Activated T-cell treated with anti-CD3 and anti-CD28 coated beads, Interleukin-2, amount 50 U/mL, for 72 hours (primary cell): ENCODE results near the gene ZC3H7A. TPM values are rescaled to one million over a fixed set of nuclear protein-coding genes. Genes with fewer than 3 reads are reported as not detected.
A peak's percentile ranks its signal among the peaks of the same experiment; 100 is the strongest.

Experiments
- ATAC-seq, 2 donors: fragments of 150-1000 bp; cut with Tn5 transposase; replicated peaks in 1 of 2; 2 replicates each; pipeline ENCODE4 v1.10.0; 2021; ENCODE audit warnings: moderate library complexity in 2 of 2, mild to moderate bottlenecking in 1 of 2
- DNase-seq, 2 donors: peaks; one replicate each; pipeline ENCODE4 v3.0.0; 2021 to 2022; ENCODE audit warnings: mixed read lengths in 1 of 2
- H3K27ac Mint-ChIP-seq: one replicate; pipeline ENCODE4 v1.8.0; 2022; ENCODE audit warnings: mild to moderate bottlenecking, moderate library complexity, mixed read lengths
- H3K27me3 Mint-ChIP-seq: one replicate; pipeline ENCODE4 v1.8.0; 2022; ENCODE audit warnings: low read depth, mixed read lengths
- H3K36me3 Mint-ChIP-seq, 2 donors: one replicate each; pipeline ENCODE4 v1.8.0; 2022; ENCODE audit warnings: mixed read lengths in 2 of 2, mild to moderate bottlenecking in 1 of 2; ENCODE audit not compliant: insufficient read depth in 2 of 2
- H3K4me1 Mint-ChIP-seq: one replicate; pipeline ENCODE4 v1.8.0; 2022; ENCODE audit warnings: low read depth, mixed read lengths
- H3K4me3 Mint-ChIP-seq, 2 donors: one replicate each; pipeline ENCODE4 v1.8.0; 2022; ENCODE audit warnings: mild to moderate bottlenecking in 2 of 2, mixed read lengths in 2 of 2, moderate library complexity in 2 of 2
- H3K9me3 Mint-ChIP-seq, 2 donors: one replicate each; pipeline ENCODE4 v1.8.0; 2022; ENCODE audit warnings: mixed read lengths in 2 of 2
- total RNA-seq, 2 donors: library from RNA; stranded (reverse); gene quantifications; one replicate each; pipeline ENCODE4 v1.2.3, GENCODE V29; 2022

ZC3H7A gene
- total RNA-seq, 2 donors from 2014 or later, result 96.3 to 105 TPM

DNA sequence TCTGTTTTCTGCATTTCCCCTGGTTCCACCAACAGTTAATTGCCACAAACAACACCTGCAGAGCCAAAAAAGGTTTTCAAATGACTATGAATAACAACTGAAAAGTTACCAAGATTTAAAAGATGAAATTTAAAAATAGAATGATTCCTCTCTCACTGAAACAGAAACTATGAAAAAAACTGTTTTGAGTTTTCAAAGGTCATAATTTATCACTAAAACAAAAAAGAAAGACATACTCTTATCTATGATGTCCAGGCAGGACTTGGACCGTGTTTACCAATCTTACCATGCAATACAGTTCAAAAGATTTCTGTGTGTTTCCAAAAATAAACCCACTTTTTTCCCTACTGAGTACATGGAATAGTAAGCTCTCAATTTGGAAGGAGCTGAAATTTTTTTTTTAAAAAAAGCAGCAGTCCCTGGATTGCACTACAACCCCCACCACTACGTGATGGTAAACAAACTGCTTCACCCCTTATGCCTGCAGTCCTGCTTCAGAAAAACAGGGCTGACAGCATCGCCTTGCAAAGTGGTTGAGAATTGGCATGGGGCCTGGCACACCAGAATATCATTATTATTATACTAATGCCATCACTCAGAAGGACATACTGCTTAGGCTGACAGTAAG lies 62.9 kb downstream of the ZC3H7A start:
- Mint-ChIP-seq H3K4me3 (peak overlapping the region in 1 of 2 donors; percentile 47), H3K27me3 (no peaks in the 10 kb centered on the region), H3K9me3 (no peaks in the 10 kb centered on the region), H3K27ac (peak overlapping the region; percentile 33), H3K4me1 (peaks cover 57% of the 10 kb centered on the region), H3K36me3 (peaks cover 11 to 37% of the 10 kb centered on the region in 2 donors)
- DNase-seq, result no peak
- no peak for ATAC-seq

DNA sequence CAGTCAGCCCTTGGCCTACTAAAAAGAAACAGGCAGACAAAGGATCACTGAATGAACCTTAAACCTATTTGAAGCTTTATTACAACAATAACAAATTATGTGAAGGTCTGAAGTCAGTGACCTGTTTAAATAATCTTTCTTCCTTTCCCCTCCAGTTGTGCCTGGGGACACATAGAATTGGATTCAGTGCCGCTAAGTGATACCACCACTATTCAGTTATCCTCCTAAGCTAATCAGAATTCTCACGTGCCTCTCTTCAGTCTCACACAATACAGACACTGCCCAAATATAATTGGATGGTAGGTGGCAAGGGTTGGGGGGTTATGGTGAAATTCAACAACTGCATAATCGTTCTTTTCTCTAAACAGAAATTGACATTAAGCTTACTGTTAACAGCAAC lies 65.8 kb downstream of the ZC3H7A start:
- peaks cover 11 to 39% of the 10 kb centered on the region in 2 donors for H3K36me3 Mint-ChIP-seq
- H3K27me3 Mint-ChIP-seq, result no peaks in the 10 kb centered on the region
- peaks cover 49% of the 10 kb centered on the region for H3K4me1 Mint-ChIP-seq
- ATAC-seq (no peak), DNase-seq (no peak)
- no peak overlapping the region for H3K4me3 Mint-ChIP-seq
- H3K9me3 Mint-ChIP-seq, result no peaks in the 10 kb centered on the region
- H3K27ac Mint-ChIP-seq, result no peak overlapping the region

DNA sequence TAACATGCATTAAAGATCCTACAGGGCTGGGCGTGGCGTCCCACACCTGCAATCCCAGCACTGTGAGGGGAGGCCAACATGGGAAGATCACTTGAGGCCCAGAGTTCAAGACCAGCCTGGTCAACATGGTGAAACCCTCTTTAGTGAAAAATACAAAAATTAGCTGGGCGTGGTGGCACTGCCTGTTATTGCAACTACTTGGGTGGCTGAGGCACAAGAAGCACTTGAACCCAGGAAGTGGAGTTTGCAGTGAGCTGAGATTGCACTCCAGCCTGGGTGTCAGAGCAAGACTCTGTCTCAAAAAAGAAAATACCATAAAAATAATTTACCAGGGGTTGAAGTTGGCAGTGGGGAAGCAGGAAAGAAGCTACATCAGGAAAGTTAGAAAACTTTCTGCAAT lies 67.3 kb downstream of the ZC3H7A start:
- no peak for DNase-seq

DNA sequence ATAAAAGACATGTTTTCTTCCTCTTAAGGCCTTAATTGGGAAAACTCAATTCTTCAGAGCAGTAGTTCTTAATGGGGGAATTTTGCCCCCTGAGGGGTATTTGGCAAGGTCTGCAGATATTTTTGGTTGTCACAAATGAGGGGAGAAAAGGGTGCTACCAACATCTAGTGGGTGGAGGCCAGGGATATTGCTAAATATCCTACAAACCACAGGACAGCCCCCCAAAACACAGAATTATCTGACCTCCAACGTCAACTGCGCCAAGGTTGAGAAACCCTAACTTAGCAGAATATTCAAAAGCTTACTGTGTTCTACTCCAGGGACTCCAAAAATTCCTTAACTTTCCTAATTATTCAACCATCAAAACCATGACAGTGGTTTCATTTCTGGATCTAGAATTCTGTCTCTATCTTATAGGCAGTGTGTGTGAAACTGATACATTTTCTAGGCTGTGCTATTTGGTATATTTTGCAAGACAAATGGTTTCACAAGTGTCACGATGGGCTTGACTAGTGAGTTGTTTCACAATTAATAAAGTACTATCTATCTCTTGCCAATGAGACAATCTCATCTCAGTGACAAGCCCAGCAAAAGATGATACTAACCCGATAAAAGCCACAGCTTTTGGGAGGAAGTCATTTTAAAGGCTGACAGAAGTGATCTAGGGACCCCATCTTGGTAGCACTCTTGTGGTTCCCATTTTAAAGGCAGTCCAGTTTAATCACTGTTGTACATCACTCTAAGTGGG lies 69.1 kb downstream of the ZC3H7A start:
- peak overlapping the region; percentile 62 for H3K27ac Mint-ChIP-seq
- H3K4me1 Mint-ChIP-seq, result peaks cover 29% of the 10 kb centered on the region
- peak; percentile 51 to 76 for ATAC-seq
- no peaks in the 10 kb centered on the region for H3K27me3 Mint-ChIP-seq
- no peak for DNase-seq
- peak overlapping the region in 1 of 2 donors; percentile 39 for H3K4me3 Mint-ChIP-seq
- H3K36me3 Mint-ChIP-seq, result peaks cover 3 to 39% of the 10 kb centered on the region in 2 donors
- no peaks in the 10 kb centered on the region for H3K9me3 Mint-ChIP-seq

More for the DNA sequence above, 67.3 kb downstream of the ZC3H7A start:
- Mint-ChIP-seq H3K4me3 (no peak overlapping the region), H3K27ac (peak overlapping the region; percentile 70), H3K4me1 (peaks cover 42% of the 10 kb centered on the region), H3K9me3 (no peaks in the 10 kb centered on the region), H3K36me3 (peaks cover 5 to 38% of the 10 kb centered on the region in 2 donors), H3K27me3 (no peaks in the 10 kb centered on the region)
- no peak for ATAC-seq

DNA sequence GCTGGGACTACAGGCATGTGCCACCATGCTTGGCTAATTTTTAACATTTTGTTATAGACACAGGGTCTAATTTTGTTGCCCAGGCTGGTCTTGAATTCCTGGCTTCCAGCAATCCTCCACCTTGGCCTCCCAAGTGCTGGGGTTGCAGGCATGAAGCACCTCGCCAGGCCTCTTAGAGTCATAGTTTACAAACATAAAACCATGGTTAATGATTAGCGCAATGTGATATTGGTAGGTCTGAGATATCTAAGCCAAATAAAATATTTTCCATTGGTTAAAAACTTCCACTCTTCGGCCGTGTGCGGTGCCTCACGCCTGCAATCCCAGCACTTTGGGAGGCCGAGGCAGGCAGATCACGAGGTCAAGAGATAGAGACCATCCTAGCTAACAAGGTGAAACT lies 71.0 kb downstream of the ZC3H7A start:
- Mint-ChIP-seq H3K4me3 (no peak overlapping the region), H3K36me3 (peaks cover 0 to 36% of the 10 kb centered on the region in 2 donors), H3K27ac (no peak overlapping the region), H3K27me3 (no peaks in the 10 kb centered on the region), H3K4me1 (peaks cover 29% of the 10 kb centered on the region), H3K9me3 (no peaks in the 10 kb centered on the region)
- no peak for DNase-seq
- ATAC-seq, result no peak

DNA sequence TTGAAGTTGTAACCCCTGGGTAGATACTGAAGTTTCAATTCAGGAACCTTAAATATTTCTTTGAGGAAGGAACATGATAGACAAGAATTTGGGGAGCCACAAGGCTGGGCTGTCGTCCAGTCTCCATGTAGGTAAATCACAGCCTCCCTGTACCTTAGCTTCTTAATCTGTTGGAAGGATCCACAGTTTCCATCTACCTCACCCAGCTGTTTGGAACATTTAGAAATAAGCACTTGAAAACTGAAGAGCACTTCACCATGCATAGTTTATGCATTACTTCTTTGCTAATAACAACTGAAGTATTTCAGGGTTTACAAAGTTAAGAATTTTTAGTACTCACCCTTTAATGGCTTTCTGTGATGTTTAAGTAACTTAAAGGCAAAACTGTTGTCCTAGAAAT lies 71.6 kb downstream of the ZC3H7A start:
- DNase-seq (no peak), ATAC-seq (no peak)
- Mint-ChIP-seq H3K36me3 (peaks cover 0 to 34% of the 10 kb centered on the region in 2 donors), H3K27me3 (no peaks in the 10 kb centered on the region), H3K4me1 (peaks cover 29% of the 10 kb centered on the region), H3K4me3 (no peak overlapping the region), H3K27ac (no peak overlapping the region), H3K9me3 (no peaks in the 10 kb centered on the region)

DNA sequence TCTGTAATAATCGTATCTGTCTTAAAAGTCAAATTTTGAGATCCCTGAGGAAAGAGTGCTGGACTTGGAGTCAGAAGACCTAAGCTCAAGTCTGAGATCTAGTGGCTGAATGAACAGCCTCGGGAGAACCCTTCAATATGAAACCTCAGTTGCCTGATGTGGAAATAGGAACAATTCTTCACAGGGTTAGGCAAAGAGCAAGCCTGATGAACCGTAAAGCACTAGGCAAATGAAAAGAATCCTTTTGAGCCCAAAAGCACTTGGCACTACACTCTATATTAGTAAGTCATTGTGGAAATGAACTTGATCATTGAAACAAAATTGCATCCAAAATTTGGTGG lies 74.6 kb downstream of the ZC3H7A start:
- no peaks in the 10 kb centered on the region for H3K27me3 Mint-ChIP-seq
- H3K4me3 Mint-ChIP-seq, result no peak overlapping the region
- peaks cover 4% of the 10 kb centered on the region for H3K4me1 Mint-ChIP-seq
- no peaks in the 10 kb centered on the region for H3K9me3 Mint-ChIP-seq
- ATAC-seq, result no peak
- H3K36me3 Mint-ChIP-seq, result peaks cover 3 to 19% of the 10 kb centered on the region in 2 donors
- DNase-seq, result no peak
- peak overlapping the region; percentile 23 for H3K27ac Mint-ChIP-seq

DNA sequence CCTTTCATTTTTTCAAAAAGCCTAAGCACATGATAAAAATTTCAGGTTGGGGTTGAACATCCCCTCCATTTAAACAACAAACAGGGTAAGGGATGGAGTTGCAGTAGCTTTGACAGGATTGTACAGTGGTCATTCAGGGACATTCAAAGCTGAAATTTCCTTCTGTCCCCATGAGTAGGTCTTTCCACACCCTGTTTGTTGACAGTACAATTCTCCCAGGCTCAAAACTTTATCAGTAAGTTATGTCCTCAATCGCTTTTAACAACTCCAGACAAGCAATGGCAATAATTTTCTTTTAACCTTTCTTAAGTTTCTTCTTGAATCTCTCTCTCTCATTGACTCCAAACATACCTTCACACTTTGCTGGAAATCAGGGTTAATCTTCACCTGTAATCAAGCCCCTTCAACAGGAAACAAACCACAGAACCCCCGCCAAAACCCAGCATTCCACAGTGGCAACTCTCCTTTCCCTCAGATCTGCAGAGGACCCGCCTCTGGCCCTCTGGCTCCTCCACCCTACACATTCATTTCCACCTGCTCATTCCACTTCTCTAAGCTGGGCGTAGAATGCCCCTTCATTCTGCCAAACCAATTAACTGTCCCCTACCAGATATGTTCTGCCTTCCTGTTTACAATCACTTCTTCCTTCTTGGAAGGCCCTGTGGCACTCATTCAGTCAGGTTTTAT lies 75.1 kb downstream of the ZC3H7A start:
- Mint-ChIP-seq H3K4me3 (no peak overlapping the region), H3K27ac (peak overlapping the region; percentile 23), H3K36me3 (peaks cover 3 to 17% of the 10 kb centered on the region in 2 donors), H3K4me1 (no peaks in the 10 kb centered on the region), H3K27me3 (no peaks in the 10 kb centered on the region), H3K9me3 (no peaks in the 10 kb centered on the region)
- ATAC-seq (no peak), DNase-seq (no peak)

DNA sequence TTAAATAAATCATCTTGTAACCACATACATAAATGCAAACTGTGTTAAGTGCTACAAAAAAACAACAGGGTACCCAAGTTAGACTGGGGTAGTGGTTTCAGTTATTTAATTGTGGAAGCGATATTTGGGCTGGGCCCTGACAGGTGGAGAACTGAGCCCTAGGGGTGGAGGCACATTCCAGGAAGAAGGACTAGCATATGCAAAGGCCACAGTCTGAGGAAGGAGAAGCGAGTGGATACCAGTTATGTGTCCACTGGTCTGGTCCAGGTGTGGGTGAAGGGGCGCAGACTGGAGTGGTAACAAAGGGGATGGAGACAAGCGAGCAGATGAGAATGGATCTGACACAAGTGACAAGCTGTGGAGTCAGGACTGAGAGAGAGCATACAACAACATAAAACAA lies 77.3 kb downstream of the ZC3H7A start:
- H3K4me1 Mint-ChIP-seq, result peaks cover 2% of the 10 kb centered on the region
- H3K9me3 Mint-ChIP-seq, result no peaks in the 10 kb centered on the region
- ATAC-seq (no peak), DNase-seq (no peak)
- no peak overlapping the region for H3K4me3 Mint-ChIP-seq
- no peak overlapping the region for H3K27ac Mint-ChIP-seq
- peaks cover 3 to 15% of the 10 kb centered on the region in 2 donors for H3K36me3 Mint-ChIP-seq
- no peaks in the 10 kb centered on the region for H3K27me3 Mint-ChIP-seq

DNA sequence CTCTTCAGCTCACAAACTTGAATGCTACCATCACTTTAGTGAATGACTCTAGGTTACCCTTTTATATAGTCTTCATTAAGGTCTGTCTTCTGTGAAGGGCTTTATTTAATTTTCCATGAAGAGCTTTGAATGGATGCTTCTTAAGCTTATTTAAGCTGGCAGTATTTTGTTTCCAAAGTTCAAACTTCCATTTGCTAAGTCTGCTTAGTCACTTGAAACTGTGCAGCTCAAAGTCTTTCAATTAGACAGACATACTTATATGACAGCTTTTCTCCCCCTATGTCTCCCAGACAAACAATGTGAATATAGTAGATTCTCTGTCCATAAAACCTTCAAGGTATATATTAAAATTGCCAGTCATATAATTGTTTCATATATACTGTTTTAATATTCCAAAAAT lies 77.9 kb downstream of the ZC3H7A start:
- Mint-ChIP-seq H3K27me3 (no peaks in the 10 kb centered on the region), H3K27ac (no peak overlapping the region), H3K9me3 (no peaks in the 10 kb centered on the region), H3K4me3 (no peak overlapping the region), H3K4me1 (peaks cover 7% of the 10 kb centered on the region), H3K36me3 (peaks cover 3 to 15% of the 10 kb centered on the region in 2 donors)
- DNase-seq, result no peak
- no peak for ATAC-seq

DNA sequence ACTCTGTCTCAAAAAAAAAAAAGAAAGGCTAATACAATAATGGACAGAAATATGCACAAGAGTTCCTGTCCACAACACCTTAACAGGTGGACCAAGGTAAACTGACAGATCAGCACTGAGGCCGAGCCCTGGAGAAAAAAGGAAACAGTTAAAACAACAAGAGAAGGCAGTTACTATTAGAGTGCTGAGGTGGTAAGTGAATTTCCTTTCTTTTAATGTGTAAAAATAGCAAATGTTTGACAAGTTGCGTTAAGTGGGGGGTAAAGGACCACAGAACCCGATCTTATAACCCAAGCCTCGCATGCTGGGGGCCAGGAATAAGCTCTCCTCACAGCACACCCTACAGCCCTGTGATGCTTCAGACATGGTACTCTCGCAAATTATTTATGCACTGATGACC lies 79.2 kb downstream of the ZC3H7A start:
- H3K27me3 Mint-ChIP-seq, result no peaks in the 10 kb centered on the region
- peaks cover 5 to 9% of the 10 kb centered on the region in 2 donors for H3K36me3 Mint-ChIP-seq
- no peak overlapping the region for H3K4me3 Mint-ChIP-seq
- H3K9me3 Mint-ChIP-seq, result no peaks in the 10 kb centered on the region
- no peak overlapping the region for H3K27ac Mint-ChIP-seq
- no peak for ATAC-seq
- peaks cover 7% of the 10 kb centered on the region for H3K4me1 Mint-ChIP-seq
- no peak for DNase-seq

DNA sequence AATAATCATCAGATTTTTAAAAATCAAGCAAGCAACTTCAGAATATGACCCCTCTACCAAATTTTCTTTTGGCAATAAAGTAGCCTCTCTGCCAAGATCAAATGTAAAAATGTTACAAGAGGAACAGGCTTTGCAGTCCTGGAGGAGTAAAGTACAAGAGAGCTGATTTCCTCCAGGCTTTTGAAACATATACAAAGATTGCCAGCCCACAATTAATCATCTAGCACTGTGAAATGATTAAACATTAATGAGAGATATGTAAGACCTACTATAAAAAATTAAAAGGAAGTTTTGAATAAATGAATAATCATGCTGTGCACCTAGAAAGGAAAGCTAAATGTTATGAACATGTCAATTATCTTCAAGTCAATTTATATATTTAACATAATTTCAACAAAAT lies 80.7 kb downstream of the ZC3H7A start:
- H3K4me3 Mint-ChIP-seq, result no peak overlapping the region
- DNase-seq (no peak), ATAC-seq (no peak)
- H3K36me3 Mint-ChIP-seq, result peaks cover 5% of the 10 kb centered on the region in 2 donors
- no peaks in the 10 kb centered on the region for H3K27me3 Mint-ChIP-seq
- H3K4me1 Mint-ChIP-seq, result peaks cover 7% of the 10 kb centered on the region
- no peaks in the 10 kb centered on the region for H3K9me3 Mint-ChIP-seq
- H3K27ac Mint-ChIP-seq, result peak overlapping the region; percentile 29

DNA sequence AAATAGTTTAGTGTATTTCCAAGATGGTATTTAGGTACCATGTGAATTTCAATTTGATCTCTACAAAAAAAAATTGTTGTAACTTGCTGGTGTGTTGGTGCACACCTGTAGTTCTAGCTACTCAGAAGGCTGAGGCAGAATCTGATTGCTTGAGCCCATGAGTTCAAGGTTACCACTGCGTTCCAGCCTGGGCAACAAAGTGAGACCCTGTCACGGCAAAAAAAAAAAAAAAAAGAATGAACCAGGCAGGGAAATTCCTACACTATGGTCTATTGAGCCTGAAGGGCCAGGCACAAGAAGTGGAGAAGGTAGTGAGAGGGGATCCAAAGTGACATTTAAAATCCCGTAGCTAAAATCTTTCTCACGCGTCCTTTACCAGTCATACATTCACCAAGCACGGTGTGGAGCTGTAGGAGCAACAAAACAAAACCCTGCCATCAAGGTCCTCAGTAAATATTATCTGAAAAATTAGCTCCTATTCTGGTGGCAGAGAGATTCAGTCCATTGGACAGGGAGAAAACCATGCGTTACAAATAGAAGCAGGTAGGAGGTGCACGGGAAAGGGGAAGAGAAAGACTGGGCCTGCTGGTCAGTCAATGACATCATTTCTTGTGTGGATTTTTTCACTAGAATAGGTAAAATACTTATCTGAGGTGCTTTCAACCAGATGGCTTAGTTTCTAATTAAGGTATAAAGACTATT lies 81.7 kb downstream of the ZC3H7A start:
- Mint-ChIP-seq H3K4me3 (no peak overlapping the region), H3K9me3 (no peaks in the 10 kb centered on the region), H3K27me3 (no peaks in the 10 kb centered on the region), H3K27ac (no peak overlapping the region), H3K4me1 (peaks cover 7% of the 10 kb centered on the region), H3K36me3 (peaks cover 5% of the 10 kb centered on the region in 2 donors)
- DNase-seq (no peak), ATAC-seq (no peak)
